GM21447 (cell line): Measurements from ENCODE around the gene MPZL1.

Experiments
- ATAC-seq: cut with Tn5 transposase; IDR thresholded peaks from one replicate; pipeline ENCODE4 v1.9.1; 2021; ENCODE audit not compliant: unreplicated experiment

Gene MPZL1

DNA sequence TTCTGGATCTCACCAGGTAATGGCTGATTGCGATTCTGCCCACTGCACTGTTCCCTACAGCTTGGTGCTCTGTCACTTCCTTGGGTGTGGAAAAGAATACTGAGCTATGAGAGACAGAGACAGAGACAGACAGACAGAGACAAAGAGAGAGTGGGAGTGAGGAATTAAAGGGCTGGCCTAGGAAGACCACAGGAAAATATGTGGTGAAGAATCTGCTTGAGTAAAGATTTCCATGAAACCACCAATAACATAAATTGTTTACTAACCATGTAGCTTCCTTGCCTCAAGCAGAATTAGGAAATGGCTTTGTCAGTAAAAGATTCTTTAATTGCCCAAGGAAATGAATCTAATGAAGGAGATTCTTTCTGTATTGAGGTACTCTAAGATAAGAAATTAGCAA is 54.4 kb downstream of the MPZL1 start:
- ATAC-seq, result no peak

- no peak for ATAC-seq
Measured at GRCh38 chr1:167776616-167777268, 55.0 kb downstream of the MPZL1 start.

DNA sequence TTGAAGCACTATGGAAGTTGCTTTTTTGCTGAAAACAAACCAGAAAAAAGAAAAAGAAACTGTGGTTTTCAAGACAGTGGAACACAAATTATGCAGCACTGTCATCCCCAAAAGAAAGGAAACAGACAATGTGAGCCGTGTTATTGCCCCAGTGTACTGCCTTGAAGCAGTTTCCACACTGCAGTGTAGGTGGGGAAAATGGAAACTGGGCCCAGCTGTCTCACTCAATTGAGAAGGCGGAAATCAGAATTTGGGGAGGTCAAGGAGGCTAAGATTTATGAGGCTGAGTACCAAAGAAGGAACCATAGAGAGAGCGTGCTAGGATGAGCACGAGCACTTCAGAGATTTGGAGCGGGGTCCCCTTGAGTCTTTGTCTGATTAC is 55.5 kb downstream of the MPZL1 start:
- no peak for ATAC-seq

DNA sequence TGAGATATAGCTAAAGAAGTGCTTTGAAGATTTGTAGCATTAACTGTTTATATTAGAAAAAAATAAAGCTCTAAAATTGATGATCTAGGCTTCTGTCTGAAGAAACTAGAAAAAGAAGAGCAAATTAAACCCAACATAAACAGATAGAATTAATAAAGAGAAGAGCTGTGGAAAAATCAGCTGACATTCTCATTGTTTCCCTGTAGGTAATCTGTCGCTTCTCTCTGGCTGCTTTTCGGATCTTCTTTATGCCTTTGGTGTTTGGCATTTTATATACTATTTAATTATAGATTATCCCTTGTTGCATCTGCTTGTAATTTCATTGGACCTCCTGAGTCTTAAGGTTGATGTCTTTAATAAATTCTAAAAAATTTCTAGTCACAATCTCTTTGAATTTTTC is 59.8 kb downstream of the MPZL1 start:
- ATAC-seq, result no peak

DNA sequence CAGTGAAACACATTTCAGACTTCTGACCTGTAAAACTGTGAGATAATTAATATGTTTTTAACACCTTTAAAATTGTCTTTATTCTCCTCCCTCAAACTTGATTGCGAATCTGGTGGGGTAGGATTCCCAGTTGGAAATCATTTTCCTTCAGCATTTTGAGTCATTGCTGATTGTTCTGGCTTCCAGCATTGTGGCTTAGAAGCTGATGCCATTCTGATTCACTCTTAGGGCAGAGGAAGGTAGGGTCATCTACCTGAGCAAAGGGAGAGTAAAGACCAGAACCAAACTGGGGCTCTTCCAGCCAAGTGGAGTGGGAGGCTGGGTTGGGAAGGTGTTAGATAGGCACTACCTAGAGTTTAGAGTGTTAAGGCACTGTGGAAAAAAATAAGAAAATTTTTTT is 61.2 kb downstream of the MPZL1 start:
- no peak for ATAC-seq

- no peak for ATAC-seq
Measured at GRCh38 chr1:167784876-167785550, 63.2 kb downstream of the MPZL1 start.

- ATAC-seq, result no peak
Measured at GRCh38 chr1:167786502-167786901, 64.7 kb downstream of the MPZL1 start.

GRCh38 chr1:167789501-167789900 is 67.7 kb downstream of the MPZL1 start:
- ATAC-seq, result no peak

GRCh38 chr1:167790117-167790516 is 68.3 kb downstream of the MPZL1 start:
- ATAC-seq, result no peak

- ATAC-seq, result no peak
Measured at GRCh38 chr1:167791281-167792187, 69.8 kb downstream of the MPZL1 start.

- no peak for ATAC-seq
Measured at GRCh38 chr1:167792188-167792565, 70.4 kb downstream of the MPZL1 start.

DNA sequence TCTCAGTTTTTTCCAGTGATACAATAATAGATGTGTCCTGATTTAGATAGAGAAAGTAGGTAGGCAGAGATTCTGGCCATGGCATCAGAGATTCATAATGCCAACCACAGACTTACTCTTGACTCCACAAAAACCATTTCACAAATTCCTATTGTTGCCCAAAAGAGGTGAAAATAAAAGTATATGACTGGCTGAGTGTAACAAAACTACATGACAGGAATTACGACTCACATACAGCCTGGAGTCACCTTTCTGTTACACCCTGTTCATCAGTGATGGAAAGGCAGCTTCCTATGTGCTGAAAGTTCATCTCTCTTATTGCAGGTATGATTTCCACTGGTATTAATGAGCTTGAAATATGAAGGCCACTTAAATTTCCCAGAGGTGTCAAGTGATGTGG is 72.3 kb downstream of the MPZL1 start:
- no peak for ATAC-seq

- no peak for ATAC-seq
Measured at GRCh38 chr1:167795810-167796740, 74.3 kb downstream of the MPZL1 start.

- ATAC-seq, result no peak
Measured at GRCh38 chr1:167797015-167797414, 75.2 kb downstream of the MPZL1 start.

- no peak for ATAC-seq
Measured at GRCh38 chr1:167798952-167799351, 77.2 kb downstream of the MPZL1 start.

DNA sequence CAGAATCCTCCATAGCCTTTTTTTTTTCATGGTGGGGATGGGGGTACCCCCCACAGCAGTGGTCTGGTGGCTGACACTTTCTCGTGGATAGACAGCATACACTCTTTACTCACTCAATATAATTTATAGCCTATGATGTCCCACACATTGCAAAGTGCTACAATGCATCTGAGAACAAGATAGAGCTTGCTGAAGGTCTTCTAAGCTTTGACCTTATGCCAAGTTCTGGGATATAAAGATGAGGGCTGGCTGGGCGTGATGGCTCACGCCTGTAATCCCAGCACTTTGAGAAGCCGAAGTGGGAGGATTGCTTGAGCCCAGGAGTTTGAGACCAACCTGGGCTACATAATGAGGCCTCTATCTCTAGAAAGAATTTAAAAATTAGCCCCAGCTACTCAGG is 78.0 kb downstream of the MPZL1 start:
- ATAC-seq, result no peak

GRCh38 chr1:167800251-167800650 is 78.5 kb downstream of the MPZL1 start:
- no peak for ATAC-seq

DNA sequence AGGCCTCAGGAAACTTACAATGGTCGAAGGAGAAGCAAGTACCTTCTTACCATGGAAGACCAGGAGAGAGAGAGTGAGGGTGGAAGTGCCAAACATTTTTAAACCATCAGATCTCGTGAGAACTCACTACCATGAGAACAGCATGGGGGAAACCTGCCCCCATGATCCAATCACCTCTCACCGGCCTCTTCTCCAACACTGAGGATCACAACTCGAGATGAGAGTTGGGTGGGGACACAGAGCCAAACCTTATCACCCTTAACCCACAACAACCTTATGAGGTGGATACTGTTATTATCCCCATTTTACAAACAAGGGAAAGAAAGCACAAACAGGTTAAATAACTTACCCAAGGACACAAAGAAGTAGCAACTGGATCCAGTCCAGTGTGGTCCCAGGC is 80.5 kb downstream of the MPZL1 start:
- ATAC-seq, result no peak

DNA sequence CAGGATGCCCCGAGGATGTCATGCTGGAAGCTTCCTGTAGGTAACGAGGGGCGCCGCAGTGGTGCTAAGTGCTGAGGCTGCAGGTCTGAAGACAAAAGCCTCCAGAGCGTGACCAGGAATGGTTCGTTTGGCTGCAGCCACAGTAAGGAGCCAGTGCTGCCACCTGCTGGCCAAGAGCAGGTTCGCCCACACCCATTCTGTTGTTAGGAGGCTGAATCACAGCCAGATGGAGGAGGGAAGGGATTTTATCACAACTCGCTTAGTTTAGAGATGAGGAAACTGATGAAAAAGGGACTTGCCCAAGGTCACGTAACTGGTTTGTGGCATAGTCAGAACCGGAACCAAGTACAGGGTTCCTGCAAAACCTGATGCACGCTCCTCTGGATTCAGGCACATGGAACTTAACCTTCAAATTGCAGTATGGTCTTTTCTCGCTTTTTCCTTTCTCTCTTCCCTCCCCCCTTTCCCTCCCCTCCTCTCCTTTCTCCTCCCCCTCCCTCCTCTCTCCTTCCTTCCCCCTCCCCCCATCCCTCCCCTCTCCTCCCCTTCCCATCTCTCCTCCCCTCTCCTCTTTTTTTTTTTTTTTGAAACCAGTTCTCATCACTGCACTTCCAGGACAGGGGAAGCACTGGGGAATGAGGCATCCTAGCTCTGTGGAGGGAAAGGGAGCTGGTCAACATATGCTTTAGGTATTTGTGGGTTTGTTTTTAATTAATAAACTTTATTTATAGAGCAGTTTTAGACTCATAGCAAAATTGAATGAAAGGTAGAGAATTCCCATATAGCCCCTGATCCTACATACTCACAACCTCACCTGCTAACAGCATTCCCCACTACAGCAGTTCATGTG is 81.8 kb downstream of the MPZL1 start:
- ATAC-seq, result peak; percentile 91

DNA sequence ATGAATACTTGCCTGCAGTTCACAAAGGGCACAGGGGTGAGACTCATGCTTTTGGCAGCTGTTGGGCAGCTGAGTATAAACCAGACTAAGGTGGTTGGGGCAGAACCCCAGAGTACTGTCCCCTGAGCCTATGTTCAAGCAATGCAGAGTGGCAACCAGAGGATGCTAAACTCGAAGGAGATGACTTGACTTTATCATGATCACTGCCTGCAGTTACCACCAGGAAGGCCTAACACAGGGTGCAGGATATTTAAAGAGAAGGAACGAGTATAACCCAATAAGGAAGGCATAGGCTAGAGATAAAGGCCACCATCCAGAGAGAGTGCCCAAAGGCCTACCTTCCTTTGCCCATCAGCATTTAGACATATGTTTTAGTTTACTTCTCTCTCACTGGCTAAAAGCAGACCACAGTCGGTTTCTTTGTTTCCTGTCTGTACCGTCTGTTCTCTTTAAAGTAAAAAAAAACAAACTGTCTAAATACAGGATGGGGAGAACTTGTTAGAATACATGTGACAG is 83.3 kb downstream of the MPZL1 start:
- no peak for ATAC-seq
